ENCODE results near the gene BCKDHA.
"Not testable (repeated sequence)": the region's sequence is repeated elsewhere in the genome, so short reads cannot be mapped to it uniquely, and the experiment has no call there.

Gene BCKDHA

GRCh38 chr19:41403181-41403970 is 5.8 kb downstream of the BCKDHA start:
- no peak for DNase-seq (ENCODE audit: low read depth in 2 of 2)

DNA sequence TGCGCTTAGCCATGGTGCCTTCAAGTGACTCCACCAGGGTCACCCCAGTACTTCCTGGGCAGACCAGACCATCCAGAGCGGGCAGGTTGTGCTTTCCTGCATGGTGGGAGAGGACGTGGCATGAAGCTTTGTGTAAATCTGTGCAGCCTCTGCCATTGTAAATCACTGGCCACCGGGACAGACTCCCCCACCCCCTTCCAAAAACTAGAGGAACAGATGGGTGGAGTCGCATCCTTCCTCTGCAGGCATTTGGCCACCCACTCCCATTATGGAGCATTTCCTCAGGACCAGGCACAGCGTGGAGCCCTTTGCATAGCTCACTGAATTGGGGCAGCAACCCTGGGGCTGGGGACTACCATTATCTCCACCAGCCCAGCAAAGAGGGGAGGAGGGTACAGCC is 8.2 kb downstream of the BCKDHA start:
- DNase-seq (ENCODE audit: low read depth in 2 of 2) = no peak

GRCh38 chr19:41407271-41407670 is 9.7 kb downstream of the BCKDHA start:
- DNase-seq (ENCODE audit: low read depth in 2 of 2) = no peak

- no peak for DNase-seq (ENCODE audit: low read depth in 2 of 2)
Observed at GRCh38 chr19:41408256-41408655, 10.6 kb downstream of the BCKDHA start.

GRCh38 chr19:41408846-41409245 is 11.2 kb downstream of the BCKDHA start:
- DNase-seq (ENCODE audit: low read depth in 2 of 2) = not testable (repeated sequence)

DNA sequence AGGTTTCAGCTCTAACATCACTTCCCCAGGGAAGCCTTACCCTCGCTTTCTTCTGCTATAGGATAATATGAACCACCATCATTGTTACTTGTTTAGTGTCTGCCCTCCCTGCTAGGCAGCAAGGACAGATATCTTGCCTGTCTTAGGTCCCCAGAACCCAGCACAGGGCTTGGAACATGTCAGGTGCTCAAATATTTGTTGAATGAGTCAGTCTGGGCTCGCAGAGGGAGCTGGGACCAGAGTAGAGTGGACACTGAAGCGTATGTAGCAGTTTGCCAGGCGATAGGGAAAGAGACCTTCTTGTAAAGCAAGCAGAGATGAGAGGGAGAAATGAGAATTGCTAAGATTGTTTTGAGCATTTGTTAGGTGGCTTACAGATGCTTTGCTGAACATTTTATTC is 11.7 kb downstream of the BCKDHA start:
- no peak for DNase-seq (ENCODE audit: low read depth in 2 of 2)

DNA sequence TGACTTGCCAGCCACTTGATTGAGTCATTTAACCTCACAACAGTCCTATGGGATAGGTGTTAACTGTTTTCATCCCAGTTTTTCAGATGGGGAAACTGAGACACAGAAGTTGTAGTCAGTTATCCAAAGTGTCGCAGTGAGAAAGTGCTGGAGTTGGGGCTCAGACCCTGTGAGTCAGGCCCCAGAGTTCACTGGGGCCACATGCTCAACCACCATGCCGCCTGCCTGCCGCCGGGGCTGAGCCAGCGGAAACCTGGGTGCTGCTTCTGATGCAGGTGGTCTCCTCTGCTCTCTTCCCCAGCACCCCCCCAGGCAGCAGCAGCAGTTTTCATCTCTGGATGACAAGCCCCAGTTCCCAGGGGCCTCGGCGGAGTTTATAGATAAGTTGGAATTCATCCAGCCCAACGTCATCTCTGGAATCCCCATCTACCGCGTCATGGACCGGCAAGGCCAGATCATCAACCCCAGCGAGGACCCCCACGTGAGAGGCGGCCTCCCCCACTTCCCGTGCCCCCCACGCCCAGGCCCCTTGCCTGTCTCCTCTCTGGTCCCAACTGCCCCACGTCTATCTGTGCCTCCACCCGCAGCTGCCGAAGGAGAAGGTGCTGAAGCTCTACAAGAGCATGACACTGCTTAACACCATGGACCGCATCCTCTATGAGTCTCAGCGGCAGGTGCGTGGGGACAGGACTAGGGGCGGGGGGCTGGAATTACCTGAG is 12.9 kb downstream of the BCKDHA start:
- no peak for DNase-seq (ENCODE audit: low read depth in 2 of 2)

GRCh38 chr19:41411100-41411967 is 13.7 kb downstream of the BCKDHA start:
- no peak for DNase-seq (ENCODE audit: low read depth in 2 of 2)

DNA sequence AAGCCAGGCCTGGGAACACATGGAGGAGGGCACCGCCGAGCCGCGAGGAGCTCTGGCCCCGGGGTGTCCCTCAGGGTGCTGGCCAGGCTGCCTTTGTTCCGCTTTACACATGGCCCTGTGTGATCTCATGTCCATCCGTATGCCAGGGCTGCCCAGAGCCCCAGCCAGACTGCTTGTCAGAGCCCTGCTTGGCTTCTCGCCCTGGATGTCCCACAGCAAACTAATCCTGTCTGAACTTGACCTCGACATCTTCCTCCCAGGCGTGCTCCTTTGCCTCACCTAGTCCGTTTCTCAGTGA is 14.3 kb downstream of the BCKDHA start:
- no peak for DNase-seq (ENCODE audit: low read depth in 2 of 2)

- no peak for DNase-seq (ENCODE audit: low read depth in 2 of 2)
Observed at GRCh38 chr19:41412953-41413352, 15.3 kb downstream of the BCKDHA start.

DNA sequence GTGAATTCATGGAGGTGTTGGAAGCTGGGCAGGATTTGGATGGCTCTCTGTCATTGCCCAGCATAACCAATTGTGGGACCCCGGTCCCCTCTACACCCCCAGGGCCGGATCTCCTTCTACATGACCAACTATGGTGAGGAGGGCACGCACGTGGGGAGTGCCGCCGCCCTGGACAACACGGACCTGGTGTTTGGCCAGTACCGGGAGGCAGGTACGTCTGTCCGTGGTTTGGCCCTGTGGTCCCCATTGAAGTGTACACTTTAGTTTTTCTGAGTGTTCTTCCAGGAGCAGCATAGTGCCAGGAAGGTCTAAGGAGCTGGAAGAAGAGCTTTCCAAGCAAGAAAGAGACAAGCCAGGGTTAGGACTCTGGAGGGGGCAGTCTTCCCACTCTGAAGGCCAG is 16.3 kb downstream of the BCKDHA start:
- DNase-seq (ENCODE audit: low read depth in 2 of 2) = no peak

- no peak for DNase-seq (ENCODE audit: low read depth in 2 of 2)
Observed at GRCh38 chr19:41414461-41414860, 16.8 kb downstream of the BCKDHA start.

GRCh38 chr19:41415154-41415571 is 17.5 kb downstream of the BCKDHA start:
- no peak for DNase-seq (ENCODE audit: low read depth in 2 of 2)

DNA sequence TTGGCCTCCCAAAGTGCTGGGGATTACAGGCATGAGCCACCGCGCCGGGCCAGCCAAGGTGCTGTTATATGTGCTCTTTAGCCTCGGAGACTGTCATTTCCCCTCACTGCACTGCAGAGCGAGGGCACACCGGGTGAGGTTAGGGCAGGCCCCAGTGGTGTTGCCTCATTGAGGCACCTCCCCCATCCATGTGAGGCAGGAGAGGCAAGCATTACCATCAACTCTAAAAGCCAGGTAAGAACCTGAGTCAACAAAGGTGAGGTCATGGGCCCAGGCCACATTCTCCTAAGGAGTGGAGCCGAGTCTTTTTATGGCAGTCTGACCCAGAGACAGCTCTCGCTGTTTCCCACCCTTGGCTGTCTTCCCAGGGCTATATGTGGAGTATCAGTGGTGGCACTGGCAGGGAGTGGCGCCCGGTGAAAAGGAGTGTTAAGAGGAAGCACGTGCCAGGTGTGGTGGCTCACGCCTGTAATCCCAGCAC is 18.6 kb downstream of the BCKDHA start:
- no peak for DNase-seq (ENCODE audit: low read depth in 2 of 2)

- DNase-seq (ENCODE audit: low read depth in 2 of 2) = no peak
Observed at GRCh38 chr19:41420101-41420880, 22.7 kb downstream of the BCKDHA start.

DNA sequence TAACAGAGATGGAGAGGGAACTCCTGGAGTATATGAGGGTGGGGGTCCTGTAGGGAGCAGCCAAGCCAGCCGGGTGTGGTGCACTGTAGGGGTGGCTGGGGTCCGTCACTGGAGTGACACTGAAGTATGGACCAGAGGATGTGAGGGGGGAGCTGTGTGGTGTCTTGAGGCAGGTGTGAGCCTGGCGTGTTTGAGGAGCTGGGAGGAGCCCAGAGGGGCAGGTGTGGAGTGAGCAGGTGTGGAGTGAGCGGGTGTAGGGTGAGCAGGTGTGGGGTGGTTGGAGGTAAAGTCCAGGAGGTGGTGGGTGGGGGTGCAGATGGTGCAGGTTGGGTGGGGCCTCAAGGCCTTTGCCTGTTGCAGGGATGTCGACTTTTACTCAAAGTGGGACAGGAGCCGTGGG is 23.7 kb downstream of the BCKDHA start:
- no peak for DNase-seq (ENCODE audit: low read depth in 2 of 2)

DNA sequence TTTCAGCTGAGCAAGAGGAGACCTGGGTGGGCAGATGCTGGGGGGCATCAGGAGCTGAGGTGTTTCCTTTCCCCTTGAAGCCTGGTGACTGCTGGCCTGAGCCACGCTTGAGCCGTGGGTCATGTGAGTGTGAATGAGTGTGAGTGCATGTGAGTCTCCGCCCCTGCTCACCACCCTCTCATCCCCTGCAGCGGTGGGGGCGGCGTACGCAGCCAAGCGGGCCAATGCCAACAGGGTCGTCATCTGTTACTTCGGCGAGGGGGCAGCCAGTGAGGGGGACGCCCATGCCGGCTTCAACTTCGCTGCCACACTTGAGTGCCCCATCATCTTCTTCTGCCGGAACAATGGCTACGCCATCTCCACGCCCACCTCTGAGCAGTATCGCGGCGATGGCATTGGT is 24.4 kb downstream of the BCKDHA start:
- no peak for DNase-seq (ENCODE audit: low read depth in 2 of 2)

GRCh38 chr19:41422456-41422855 is 24.8 kb downstream of the BCKDHA start:
- no peak for DNase-seq (ENCODE audit: low read depth in 2 of 2)

DNA sequence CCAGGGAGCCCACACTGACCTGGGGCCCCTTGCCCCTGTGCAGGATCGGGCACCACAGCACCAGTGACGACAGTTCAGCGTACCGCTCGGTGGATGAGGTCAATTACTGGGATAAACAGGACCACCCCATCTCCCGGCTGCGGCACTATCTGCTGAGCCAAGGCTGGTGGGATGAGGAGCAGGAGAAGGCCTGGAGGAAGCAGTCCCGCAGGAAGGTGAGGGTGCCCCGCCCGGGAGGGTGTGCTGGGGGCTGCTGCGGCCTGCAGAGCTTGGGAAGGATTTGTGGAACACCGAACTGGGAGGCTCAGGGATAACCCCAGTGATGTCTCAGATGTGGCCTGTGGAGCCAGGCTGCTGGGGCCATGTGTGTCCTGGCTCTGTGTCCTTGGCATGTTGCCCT is 25.3 kb downstream of the BCKDHA start:
- DNase-seq (ENCODE audit: low read depth in 2 of 2) = no peak

- no peak for DNase-seq (ENCODE audit: low read depth in 2 of 2)
Observed at GRCh38 chr19:41424335-41425173, 26.9 kb downstream of the BCKDHA start.

Data from stimulated activated CD8-positive, alpha-beta memory T cell treated with anti-CD3 and anti-CD28 coated beads, Interleukin-7, amount 100 ng/mL, for 4 hours (primary cell).